ENCODE data around the gene PRDX6.
"Not testable (repeated sequence)": the region's sequence is repeated elsewhere in the genome, so short reads cannot be mapped to it uniquely, and the experiment has no call there.

Gene PRDX6

GRCh38 chr1:173502104-173502503, 25.0 kb downstream of the PRDX6 start:
- no peak for DNase-seq

DNA sequence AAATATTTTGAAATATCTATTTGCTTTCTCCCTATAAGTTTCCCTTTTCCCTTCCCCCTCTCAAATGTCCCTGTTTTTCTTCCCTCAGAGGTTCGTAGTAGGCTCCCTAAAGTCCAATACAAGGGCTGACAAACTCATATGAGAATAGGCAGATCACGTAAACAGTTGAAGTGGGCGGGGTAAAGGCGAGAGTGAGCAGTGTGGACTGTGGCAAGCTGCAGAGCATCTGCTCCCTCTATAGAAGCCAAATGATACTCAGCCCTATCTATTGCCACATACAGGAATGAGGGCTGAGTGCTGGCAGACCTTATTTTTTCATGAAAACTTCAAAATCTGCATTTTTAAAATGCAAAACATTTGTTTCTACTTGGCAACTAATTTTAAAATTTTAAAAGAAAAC, 26.3 kb downstream of the PRDX6 start:
- peak; percentile 6 for DNase-seq

GRCh38 chr1:173504268-173504667, 27.1 kb downstream of the PRDX6 start:
- DNase-seq = no peak

- DNase-seq = no peak
Measured at GRCh38 chr1:173505391-173505790, 28.3 kb downstream of the PRDX6 start.

DNA sequence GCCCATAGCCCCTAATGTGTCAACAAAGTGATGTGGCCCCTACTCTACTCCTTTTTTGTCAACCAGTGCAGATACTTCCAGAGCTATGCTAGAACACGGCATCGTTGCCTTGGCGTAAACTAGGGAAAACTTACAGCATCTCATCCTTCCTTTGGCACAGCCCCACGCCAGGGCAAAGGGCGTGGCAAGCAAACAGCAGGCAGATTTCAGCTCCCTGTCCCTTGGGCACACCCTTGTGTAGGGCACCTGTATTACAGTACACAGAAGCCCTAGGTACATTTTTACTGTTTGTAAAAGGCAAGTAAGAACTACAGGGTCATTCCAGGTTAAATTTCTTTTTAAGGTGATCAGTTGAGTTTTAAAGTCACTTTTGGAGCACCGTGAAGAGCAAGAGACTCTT, 29.3 kb downstream of the PRDX6 start:
- no peak for DNase-seq

DNA sequence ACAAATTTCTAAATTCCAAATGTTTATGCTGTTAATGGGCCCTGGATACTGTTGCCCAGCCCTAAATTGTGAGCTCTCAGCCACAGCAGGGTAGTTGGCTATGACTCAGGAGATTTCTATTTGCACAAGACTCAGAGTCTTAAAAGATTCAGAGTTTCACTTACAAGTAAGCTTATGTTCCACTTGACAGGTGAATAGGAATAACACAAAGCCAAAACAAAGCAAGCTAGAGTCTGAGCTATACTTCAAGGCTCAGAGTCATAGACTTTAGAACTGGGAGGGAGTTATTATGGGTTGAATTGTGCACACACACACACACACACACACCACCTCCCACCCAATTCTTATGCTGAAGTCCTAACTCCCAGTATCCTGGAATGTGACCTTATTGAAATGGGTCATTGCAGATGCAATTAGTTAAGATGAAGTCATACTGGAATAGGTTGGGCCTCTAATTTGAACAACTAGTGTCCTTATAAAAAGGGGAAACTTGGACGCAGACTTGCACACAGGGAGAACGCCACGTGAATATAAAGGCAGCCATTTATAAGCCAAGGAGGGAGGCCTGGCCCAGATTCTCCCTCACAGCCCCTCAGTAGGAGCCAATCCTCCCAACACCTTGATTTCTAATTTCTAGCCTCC, 30.2 kb downstream of the PRDX6 start:
- DNase-seq = peak; percentile 32

DNA sequence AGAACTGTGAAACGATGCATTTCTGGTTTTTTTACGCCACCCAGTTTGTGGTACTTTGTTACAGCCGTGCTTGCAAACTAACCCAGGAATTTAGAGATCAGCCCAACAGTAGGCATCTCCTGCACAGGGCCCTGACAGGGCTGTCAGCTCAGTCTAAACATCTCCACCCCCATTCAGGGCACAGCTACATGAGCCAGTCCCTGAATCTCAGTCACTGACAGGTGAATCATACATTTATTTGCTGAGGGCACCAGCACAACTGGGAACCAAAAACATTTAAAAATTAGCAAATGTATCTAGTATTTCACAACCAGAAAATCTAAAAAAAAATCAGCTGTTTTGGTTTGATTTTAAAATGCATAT, 30.7 kb downstream of the PRDX6 start:
- no peak for DNase-seq

- no peak for DNase-seq
Measured at GRCh38 chr1:173508541-173508940, 31.4 kb downstream of the PRDX6 start.

- no peak for DNase-seq
Measured at GRCh38 chr1:173509797-173510196, 32.7 kb downstream of the PRDX6 start.

- DNase-seq = not testable (repeated sequence)
Measured at GRCh38 chr1:173514503-173514902, 37.4 kb downstream of the PRDX6 start.

- DNase-seq = no peak
Measured at GRCh38 chr1:173520799-173521198, 43.7 kb downstream of the PRDX6 start.

- no peak for DNase-seq
Measured at GRCh38 chr1:173523329-173523728, 46.2 kb downstream of the PRDX6 start.

- no peak for DNase-seq
Measured at GRCh38 chr1:173525926-173526325, 48.8 kb downstream of the PRDX6 start.

- no peak for DNase-seq
Measured at GRCh38 chr1:173527151-173527826, 50.2 kb downstream of the PRDX6 start.

GRCh38 chr1:173529106-173529505, 52.0 kb downstream of the PRDX6 start:
- no peak for DNase-seq

- no peak for DNase-seq
Measured at GRCh38 chr1:173530795-173531693, 53.9 kb downstream of the PRDX6 start.

- DNase-seq = no peak
Measured at GRCh38 chr1:173532237-173532636, 55.1 kb downstream of the PRDX6 start.

- DNase-seq = no peak
Measured at GRCh38 chr1:173536223-173536622, 59.1 kb downstream of the PRDX6 start.
